ENCODE data around the gene SEMA6D.

Gene SEMA6D

DNA sequence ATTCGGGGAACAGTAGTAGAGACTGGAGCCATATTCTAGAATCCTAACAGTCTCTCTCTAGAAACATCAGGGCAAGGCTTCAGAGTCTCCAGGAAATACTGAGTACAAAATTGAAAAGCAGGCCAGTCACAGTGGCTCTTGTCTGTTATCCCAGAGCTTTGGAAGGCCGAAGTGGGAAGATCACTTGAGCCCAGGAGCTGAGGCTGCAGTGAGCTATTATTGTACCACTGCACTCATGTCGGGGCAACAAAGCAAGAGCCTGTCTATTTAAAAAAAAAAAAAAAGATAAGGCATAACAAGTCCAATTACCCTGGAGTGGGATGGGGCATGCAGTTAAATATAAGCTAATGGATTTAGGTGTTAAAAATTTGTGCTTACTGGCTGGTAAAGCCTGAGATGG is 79.0 kb downstream of the SEMA6D start:
- no peaks in the 10 kb centered on the region for H3K9me3 ChIP-seq (ENCODE audit: control insufficient read depth, insufficient read depth, low read length)
- H4K20me1 ChIP-seq (ENCODE audit: control insufficient read depth, insufficient read depth, low read depth, low read length) = no peaks in the 10 kb centered on the region
- no peaks in the 10 kb centered on the region for H3F3A ChIP-seq (ENCODE audit: control insufficient read depth, insufficient read depth)
- TF ChIP-seq CTCF (IDR thresholded peaks at IDR 0.05; ENCODE audit: low read depth, low read length, poor library complexity, severe bottlenecking) (no peak), EZH2phosphoT487 (IDR thresholded peaks at IDR 0.05; ENCODE audit: borderline replicate concordance, low read length) (no peak)
- no peaks in the 10 kb centered on the region for H3K36me3 ChIP-seq (ENCODE audit: control insufficient read depth, low read length)
- peaks cover 10% of the 10 kb centered on the region for H3K4me1 ChIP-seq (ENCODE audit: control insufficient read depth, low read length)
- H3K4me3 ChIP-seq (ENCODE audit: low read length) = no peak overlapping the region
- no peak overlapping the region for H3K4me2 ChIP-seq (ENCODE audit: low read length)
- H3K9me2 ChIP-seq (replicated peaks; ENCODE audit: control insufficient read depth, low read length) = no peaks in the 10 kb centered on the region
- H3K79me2 ChIP-seq (ENCODE audit: control insufficient read depth, low read length) = no peaks in the 10 kb centered on the region
- no peaks in the 10 kb centered on the region for H3K27me3 ChIP-seq (ENCODE audit: control insufficient read depth, low read length)
- no peak overlapping the region for H3K27ac ChIP-seq (ENCODE audit: low read depth, low read length)

DNA sequence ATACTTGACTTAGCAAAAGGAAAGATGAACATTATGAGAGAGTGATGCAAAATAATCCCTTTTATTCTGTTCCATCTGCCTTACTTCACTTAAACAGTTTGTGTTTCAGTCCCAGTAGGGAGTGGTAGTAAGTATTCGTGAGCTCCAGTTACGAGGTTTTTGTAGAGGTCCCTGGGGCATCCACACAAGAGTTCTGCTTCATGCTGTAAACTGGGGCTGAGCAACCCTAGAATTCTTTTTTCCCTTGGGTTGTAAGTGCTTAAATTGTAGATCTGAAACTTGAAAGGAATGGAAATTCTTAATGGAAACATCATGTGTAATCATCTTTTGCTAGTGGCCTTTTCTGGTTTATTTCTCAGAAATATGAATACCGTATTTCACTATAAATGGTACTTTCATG is 79.5 kb downstream of the SEMA6D start:
- Histone ChIP-seq H3K4me2 (ENCODE audit: low read length) (no peak overlapping the region), H3K9me2 (replicated peaks; ENCODE audit: control insufficient read depth, low read length) (no peaks in the 10 kb centered on the region), H3K27ac (ENCODE audit: low read depth, low read length) (no peak overlapping the region), H3K79me2 (ENCODE audit: control insufficient read depth, low read length) (no peaks in the 10 kb centered on the region), H3K4me3 (ENCODE audit: low read length) (no peak overlapping the region), H3K4me1 (ENCODE audit: control insufficient read depth, low read length) (peaks cover 10% of the 10 kb centered on the region), H4K20me1 (ENCODE audit: control insufficient read depth, insufficient read depth, low read depth, low read length) (no peaks in the 10 kb centered on the region), H3K36me3 (ENCODE audit: control insufficient read depth, low read length) (no peaks in the 10 kb centered on the region), H3K9me3 (ENCODE audit: control insufficient read depth, insufficient read depth, low read length) (no peaks in the 10 kb centered on the region), H3F3A (ENCODE audit: control insufficient read depth, insufficient read depth) (no peaks in the 10 kb centered on the region), H3K27me3 (ENCODE audit: control insufficient read depth, low read length) (no peaks in the 10 kb centered on the region)
- TF ChIP-seq EZH2phosphoT487 (IDR thresholded peaks at IDR 0.05; ENCODE audit: borderline replicate concordance, low read length) (no peak), CTCF (IDR thresholded peaks at IDR 0.05; ENCODE audit: low read depth, low read length, poor library complexity, severe bottlenecking) (no peak)

DNA sequence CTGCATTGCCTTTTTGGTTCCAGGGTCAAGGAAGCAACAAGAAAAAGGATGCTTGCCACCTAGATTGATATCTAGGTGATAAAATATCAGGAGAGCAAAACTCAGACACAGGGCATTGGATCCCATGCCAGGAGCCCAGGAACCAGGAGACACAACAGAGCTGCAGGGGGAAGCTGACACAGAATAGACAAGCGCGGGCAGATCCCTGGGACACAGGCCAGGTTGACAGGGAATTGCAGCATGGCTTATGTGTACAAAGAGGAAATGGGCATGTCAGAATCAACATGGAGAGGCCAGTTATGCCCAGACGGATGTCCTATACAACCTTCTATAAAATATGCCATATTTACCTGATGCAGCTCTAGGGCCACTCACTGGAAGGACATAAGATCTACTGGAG is 84.2 kb downstream of the SEMA6D start:
- H3F3A ChIP-seq (ENCODE audit: control insufficient read depth, insufficient read depth) = no peaks in the 10 kb centered on the region
- no peaks in the 10 kb centered on the region for H3K9me3 ChIP-seq (ENCODE audit: control insufficient read depth, insufficient read depth, low read length)
- H3K4me3 ChIP-seq (ENCODE audit: low read length) = no peak overlapping the region
- no peaks in the 10 kb centered on the region for H3K79me2 ChIP-seq (ENCODE audit: control insufficient read depth, low read length)
- H3K4me1 ChIP-seq (ENCODE audit: control insufficient read depth, low read length) = peaks cover 8% of the 10 kb centered on the region
- H3K36me3 ChIP-seq (ENCODE audit: control insufficient read depth, low read length) = no peaks in the 10 kb centered on the region
- no peaks in the 10 kb centered on the region for H4K20me1 ChIP-seq (ENCODE audit: control insufficient read depth, insufficient read depth, low read depth, low read length)
- H3K9me2 ChIP-seq (replicated peaks; ENCODE audit: control insufficient read depth, low read length) = no peaks in the 10 kb centered on the region
- H3K4me2 ChIP-seq (ENCODE audit: low read length) = no peak overlapping the region
- H3K27ac ChIP-seq (ENCODE audit: low read depth, low read length) = no peak overlapping the region
- no peaks in the 10 kb centered on the region for H3K27me3 ChIP-seq (ENCODE audit: control insufficient read depth, low read length)
- TF ChIP-seq CTCF (IDR thresholded peaks at IDR 0.05; ENCODE audit: low read depth, low read length, poor library complexity, severe bottlenecking) (no peak), EZH2phosphoT487 (IDR thresholded peaks at IDR 0.05; ENCODE audit: borderline replicate concordance, low read length) (no peak)

DNA sequence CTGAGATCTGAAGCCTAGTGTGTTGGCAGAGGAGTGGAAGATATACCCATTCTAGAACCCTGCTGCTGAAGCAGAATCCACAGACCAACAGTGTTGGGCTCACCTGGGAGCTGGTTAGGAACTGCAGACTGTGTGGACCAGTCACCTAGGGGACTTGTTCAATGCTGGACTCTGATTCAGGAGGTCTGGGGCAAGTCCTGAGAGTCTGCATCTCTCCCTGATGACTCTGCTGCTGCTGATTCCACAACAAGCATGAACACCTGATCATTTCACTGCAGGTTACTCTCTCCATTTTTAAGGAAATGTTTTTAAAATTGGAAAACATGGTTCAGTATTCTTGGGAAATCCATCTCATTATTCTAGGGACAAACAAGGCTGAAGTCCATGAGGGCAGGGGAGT is 84.9 kb downstream of the SEMA6D start:
- H3F3A ChIP-seq (ENCODE audit: control insufficient read depth, insufficient read depth) = no peaks in the 10 kb centered on the region
- H3K4me2 ChIP-seq (ENCODE audit: low read length) = no peak overlapping the region
- H3K9me2 ChIP-seq (replicated peaks; ENCODE audit: control insufficient read depth, low read length) = no peaks in the 10 kb centered on the region
- no peaks in the 10 kb centered on the region for H3K79me2 ChIP-seq (ENCODE audit: control insufficient read depth, low read length)
- no peak overlapping the region for H3K4me3 ChIP-seq (ENCODE audit: low read length)
- H4K20me1 ChIP-seq (ENCODE audit: control insufficient read depth, insufficient read depth, low read depth, low read length) = no peaks in the 10 kb centered on the region
- no peaks in the 10 kb centered on the region for H3K36me3 ChIP-seq (ENCODE audit: control insufficient read depth, low read length)
- no peak for TF ChIP-seq CTCF (IDR thresholded peaks at IDR 0.05; ENCODE audit: low read depth, low read length, poor library complexity, severe bottlenecking)
- no peak for TF ChIP-seq EZH2phosphoT487 (IDR thresholded peaks at IDR 0.05; ENCODE audit: borderline replicate concordance, low read length)
- H3K9me3 ChIP-seq (ENCODE audit: control insufficient read depth, insufficient read depth, low read length) = no peaks in the 10 kb centered on the region
- H3K27me3 ChIP-seq (ENCODE audit: control insufficient read depth, low read length) = no peaks in the 10 kb centered on the region
- peaks cover 15% of the 10 kb centered on the region for H3K4me1 ChIP-seq (ENCODE audit: control insufficient read depth, low read length)
- H3K27ac ChIP-seq (ENCODE audit: low read depth, low read length) = no peak overlapping the region
